DLD1 (cell line): ENCODE results near the gene ITGB1BP2.
"Not testable (repeated sequence)": the region's sequence is repeated elsewhere in the genome, so short reads cannot be mapped to it uniquely, and the experiment has no call there.

ENCODE experiments used
- in situ Hi-C: cut with HindIII; loops from 2 replicates; pipeline ENCODE4 v1.10.0; 2017; ENCODE audit warnings: low sequenced_read_pairs

The ITGB1BP2 gene

DNA sequence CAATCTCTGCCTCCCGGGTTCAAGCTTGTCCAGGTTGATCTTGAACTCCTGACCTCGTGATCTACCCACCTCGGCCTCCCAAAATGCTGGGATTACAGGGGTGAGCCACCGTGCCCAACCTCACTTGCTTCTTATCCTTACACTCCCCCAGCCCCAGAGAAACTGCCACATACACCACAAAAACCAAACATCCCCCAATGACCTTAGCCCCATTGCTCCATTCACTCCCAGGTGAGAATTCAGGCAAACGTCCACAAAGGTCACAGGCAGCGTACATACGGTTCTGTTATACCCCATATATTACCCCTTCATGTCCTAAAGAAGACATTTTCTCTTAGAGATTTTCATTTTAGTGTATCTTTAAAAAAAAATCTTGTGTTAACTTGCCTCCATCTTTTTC is 1.1 kb upstream of the ITGB1BP2 start:
- in situ Hi-C loops = not testable (repeated sequence)

GRCh38 chrX:71302461-71303213 is 1.1 kb downstream of the ITGB1BP2 start:
- in situ Hi-C loops = no loop called here

- in situ Hi-C loops = no loop called here
Measured at GRCh38 chrX:71304561-71304960, 3.0 kb downstream of the ITGB1BP2 start.

GRCh38 chrX:71315917-71316316 is 14.4 kb downstream of the ITGB1BP2 start:
- in situ Hi-C loops = no loop called here

DNA sequence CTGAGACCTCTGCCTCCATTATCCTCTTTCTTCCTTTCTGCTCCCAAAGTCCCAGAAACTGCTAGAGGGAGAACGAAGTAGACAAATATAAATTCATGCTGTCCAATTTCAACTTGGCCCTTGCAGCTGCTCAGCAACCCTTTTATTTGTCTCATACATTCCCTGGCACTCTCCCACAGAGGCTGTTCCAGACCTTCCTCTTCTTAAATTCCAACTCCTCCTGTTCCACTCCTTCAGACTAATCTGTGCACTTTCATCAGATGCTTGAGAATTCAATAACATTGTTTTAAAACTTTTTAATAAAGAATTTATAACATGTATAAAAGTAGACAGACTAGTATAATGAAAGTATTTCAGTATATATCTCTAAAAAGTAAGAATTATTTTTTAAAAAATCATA is 15.4 kb downstream of the ITGB1BP2 start:
- in situ Hi-C loops = not testable (repeated sequence)

GRCh38 chrX:71320126-71320525 is 18.6 kb downstream of the ITGB1BP2 start:
- in situ Hi-C loops = no loop called here

DNA sequence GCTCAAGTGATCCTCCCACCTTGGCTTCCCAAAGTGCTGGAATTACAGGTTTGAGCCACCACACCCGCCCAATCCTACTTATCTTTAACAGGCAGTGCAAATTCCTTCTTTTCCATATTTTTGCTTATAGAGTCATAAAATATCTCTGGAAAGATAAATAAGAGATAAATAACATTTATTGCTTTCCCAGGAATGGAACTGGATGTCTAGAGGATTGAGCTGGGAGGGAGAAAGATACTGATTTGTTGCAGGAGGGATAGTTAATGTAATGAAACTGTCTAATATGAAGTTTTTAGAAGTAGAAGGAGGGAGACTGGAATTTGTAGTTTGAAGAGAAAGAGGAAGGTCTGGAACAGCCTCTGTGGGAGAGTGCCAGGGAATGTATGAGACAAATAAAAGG is 20.2 kb downstream of the ITGB1BP2 start:
- in situ Hi-C loops = no loop called here

DNA sequence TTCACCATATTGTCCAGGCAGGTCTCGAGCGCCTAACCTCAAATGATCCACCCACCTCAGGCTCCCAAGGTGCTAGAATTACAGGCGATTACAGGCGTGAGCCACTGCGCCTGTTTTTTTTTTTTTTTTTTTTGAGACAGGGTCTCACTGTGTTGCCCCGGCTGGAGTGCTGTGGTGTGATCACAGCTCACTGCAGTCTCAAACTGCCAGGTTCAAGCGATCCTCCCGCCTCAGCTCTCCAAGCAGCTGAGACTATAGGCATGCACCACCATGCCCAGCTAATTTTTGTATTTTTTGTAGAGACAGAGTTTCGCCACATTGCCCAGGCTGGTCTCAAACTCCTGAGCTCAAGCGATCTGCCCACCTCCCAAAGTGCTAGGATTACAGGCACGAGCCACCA is 22.9 kb downstream of the ITGB1BP2 start:
- in situ Hi-C loops = not testable (repeated sequence)

GRCh38 chrX:71326394-71326793 is 24.8 kb downstream of the ITGB1BP2 start:
- in situ Hi-C loops = no loop called here

GRCh38 chrX:71349151-71349665 is 47.7 kb downstream of the ITGB1BP2 start:
- in situ Hi-C loops = not testable (repeated sequence)

- in situ Hi-C loops = not testable (repeated sequence)
Measured at GRCh38 chrX:71349867-71350266, 48.3 kb downstream of the ITGB1BP2 start.

- in situ Hi-C loops = not testable (repeated sequence)
Measured at GRCh38 chrX:71352439-71352838, 50.9 kb downstream of the ITGB1BP2 start.
